Neural progenitor cell (in vitro differentiated cells): ENCODE data around the gene OR10D3.

Source experiments
- EZH2 ChIP-seq: fragments of 200-600 bp; sonication (generic); IDR thresholded peaks from 2 replicates; pipeline ENCODE4 v1.6.1; 2017; ENCODE audit warnings: antibody characterized with exemption, mild to moderate bottlenecking, moderate library complexity
- EZH2phosphoT487 ChIP-seq: fragments of 200-600 bp; sonication (generic); IDR thresholded peaks from 2 replicates; pipeline ENCODE4 v1.6.1; 2017; ENCODE audit warnings: antibody characterized with exemption
- TF ChIP-seq, protein P1 (sequence below): fragments of 200-600 bp; sonication (generic); IDR thresholded peaks from 2 replicates; pipeline ENCODE4 v1.5.1; 2017; ENCODE audit warnings: antibody characterized with exemption, mild to moderate bottlenecking

GRCh38 chr11:124183068-124183467 lies at the start of gene OR10D3:
- TF ChIP-seq, protein P1, sequence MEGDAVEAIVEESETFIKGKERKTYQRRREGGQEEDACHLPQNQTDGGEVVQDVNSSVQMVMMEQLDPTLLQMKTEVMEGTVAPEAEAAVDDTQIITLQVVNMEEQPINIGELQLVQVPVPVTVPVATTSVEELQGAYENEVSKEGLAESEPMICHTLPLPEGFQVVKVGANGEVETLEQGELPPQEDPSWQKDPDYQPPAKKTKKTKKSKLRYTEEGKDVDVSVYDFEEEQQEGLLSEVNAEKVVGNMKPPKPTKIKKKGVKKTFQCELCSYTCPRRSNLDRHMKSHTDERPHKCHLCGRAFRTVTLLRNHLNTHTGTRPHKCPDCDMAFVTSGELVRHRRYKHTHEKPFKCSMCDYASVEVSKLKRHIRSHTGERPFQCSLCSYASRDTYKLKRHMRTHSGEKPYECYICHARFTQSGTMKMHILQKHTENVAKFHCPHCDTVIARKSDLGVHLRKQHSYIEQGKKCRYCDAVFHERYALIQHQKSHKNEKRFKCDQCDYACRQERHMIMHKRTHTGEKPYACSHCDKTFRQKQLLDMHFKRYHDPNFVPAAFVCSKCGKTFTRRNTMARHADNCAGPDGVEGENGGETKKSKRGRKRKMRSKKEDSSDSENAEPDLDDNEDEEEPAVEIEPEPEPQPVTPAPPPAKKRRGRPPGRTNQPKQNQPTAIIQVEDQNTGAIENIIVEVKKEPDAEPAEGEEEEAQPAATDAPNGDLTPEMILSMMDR = no peak
- TF ChIP-seq EZH2 (no peak), EZH2phosphoT487 (no peak)
